ENCODE results near the gene FAM240B.

GRCh38 chr9:38734831-38735230, 14.9 kb upstream of the FAM240B start:
- TF ChIP-seq CTCF (IDR thresholded peaks at IDR 0.05) = no peak
- no peak for TF ChIP-seq POLR2A (IDR thresholded peaks at IDR 0.05; ENCODE audit: low read depth)
- no peak for TF ChIP-seq POLR2AphosphoS5 (IDR thresholded peaks at IDR 0.05)
- TF ChIP-seq EP300 (IDR thresholded peaks at IDR 0.05) = no peak
